ENCODE results near the gene TMEM170B.

- TF ChIP-seq, protein P1, sequence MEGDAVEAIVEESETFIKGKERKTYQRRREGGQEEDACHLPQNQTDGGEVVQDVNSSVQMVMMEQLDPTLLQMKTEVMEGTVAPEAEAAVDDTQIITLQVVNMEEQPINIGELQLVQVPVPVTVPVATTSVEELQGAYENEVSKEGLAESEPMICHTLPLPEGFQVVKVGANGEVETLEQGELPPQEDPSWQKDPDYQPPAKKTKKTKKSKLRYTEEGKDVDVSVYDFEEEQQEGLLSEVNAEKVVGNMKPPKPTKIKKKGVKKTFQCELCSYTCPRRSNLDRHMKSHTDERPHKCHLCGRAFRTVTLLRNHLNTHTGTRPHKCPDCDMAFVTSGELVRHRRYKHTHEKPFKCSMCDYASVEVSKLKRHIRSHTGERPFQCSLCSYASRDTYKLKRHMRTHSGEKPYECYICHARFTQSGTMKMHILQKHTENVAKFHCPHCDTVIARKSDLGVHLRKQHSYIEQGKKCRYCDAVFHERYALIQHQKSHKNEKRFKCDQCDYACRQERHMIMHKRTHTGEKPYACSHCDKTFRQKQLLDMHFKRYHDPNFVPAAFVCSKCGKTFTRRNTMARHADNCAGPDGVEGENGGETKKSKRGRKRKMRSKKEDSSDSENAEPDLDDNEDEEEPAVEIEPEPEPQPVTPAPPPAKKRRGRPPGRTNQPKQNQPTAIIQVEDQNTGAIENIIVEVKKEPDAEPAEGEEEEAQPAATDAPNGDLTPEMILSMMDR (conservative IDR thresholded peaks at IDR 0.05 in 1 of 2, IDR thresholded peaks at IDR 0.05 in 1 of 2; ENCODE audit: low read depth in 1 of 2, low read length in 2 of 2): no peak
- no peak for TF ChIP-seq EZH2 (IDR thresholded peaks at IDR 0.05; ENCODE audit: low read length, missing control alignments)
Measured at GRCh38 chr6:11605507-11605905, 68.0 kb downstream of the TMEM170B start.
